HCT116 (cell line): ENCODE data around the gene CTIF. TPM values are rescaled to one million over a fixed set of nuclear protein-coding genes. Genes with fewer than 3 reads are reported as not detected.

Source experiments
- ATAC-seq: fragments of 200-7000 bp; cut with Tn5 transposase; 2 replicates; pipeline ENCODE4 v1.9.1; 2020; ENCODE audit warnings: mild to moderate bottlenecking, moderate library complexity
- BruUV-seq: library from RNA; stranded (reverse); fragments of 400-500 nt; replicated peaks from 2 replicates; lab custom pipeline; 2021; lab: Mats Ljungman, UMichigan
- CTCF ChIA-PET: fragments of 300-600 bp; sonication (Branson Sonifier 250); formaldehyde crosslinking; loops from one replicate; lab custom pipeline; 2021; ENCODE audit warnings: antibody characterized with exemption; lab: Charles Lee
- POLR2A ChIA-PET: fragments of 300-600, 350-600 bp; sonication (Branson Sonifier 250); formaldehyde crosslinking; loops from one replicate; lab custom pipeline; 2021; ENCODE audit warnings: antibody characterized with exemption; lab: Charles Lee
- RAD21 ChIA-PET, 2 experiments: fragments of 300-600 bp; sonication (Branson Sonifier 250); formaldehyde crosslinking; loops; one replicate each; lab custom pipeline; 2023; ENCODE audit warnings: low total read pairs in 2 of 2; ENCODE audit not compliant: uncharacterized antibody in 2 of 2, unreplicated experiment in 2 of 2, low non-redundant PET in 1 of 2; lab: Charles Lee
- DNase-seq: peaks from one replicate; pipeline ENCODE4 v3.0.0-alpha.2; 2010; ENCODE audit warnings: low read depth, low spot score
- H2AFZ ChIP-seq: fragments of 200-600 bp; shearing (Covaris generic), sonication (generic); 2 replicates; pipeline ENCODE4 v1.6.1; 2017; ENCODE audit warnings: low read depth, mixed run types, mixed read lengths, antibody characterized with exemption, low read length; ENCODE audit not compliant: poor library complexity, severe bottlenecking
- H3K27ac ChIP-seq: 2 replicates; pipeline ENCODE4 v1.5.1; 2012; ENCODE audit warnings: low read depth, low read length
- H3K27me3 ChIP-seq: fragments of 200-600 bp; sonication (generic); 2 replicates; pipeline ENCODE4 v1.6.1; 2016; ENCODE audit warnings: mixed run types, low read length, mixed read lengths; ENCODE audit not compliant: insufficient read depth
- H3K36me3 ChIP-seq, 2 experiments: fragments of 200-500 bp in 1 of 2; fragments of 200-600 bp in 1 of 2; sonication (Bioruptor generic) in 1 of 2; sonication (generic) in 1 of 2; 2 replicates each; pipeline versions ENCODE4 v1.5.1 to v1.6.1; 2014 to 2016; ENCODE audit warnings: low read length in 2 of 2, inconsistent platforms in 1 of 2, mixed read lengths in 1 of 2, mixed run types in 1 of 2; ENCODE audit not compliant: insufficient read depth in 2 of 2, control insufficient read depth in 1 of 2
- H3K4me1 ChIP-seq, 2 experiments: fragments of 200-600 bp in 1 of 2; sonication (generic) in 1 of 2; 2 replicates each; pipeline versions ENCODE4 v1.5.1 to v1.6.1; 2012 to 2017; ENCODE audit warnings: low read length in 2 of 2, inconsistent platforms in 1 of 2, mild to moderate bottlenecking in 1 of 2, mixed read lengths in 1 of 2, mixed run types in 1 of 2, moderate library complexity in 1 of 2; ENCODE audit not compliant: insufficient read depth in 2 of 2, control insufficient read depth in 1 of 2
- H3K4me2 ChIP-seq: fragments of 200-600 bp; sonication (generic); 2 replicates; pipeline ENCODE4 v1.6.1; 2017; ENCODE audit warnings: mixed run types, low read length, mixed read lengths
- H3K4me3 ChIP-seq, 2 experiments: fragments of 200-600 bp in 1 of 2; sonication (generic) in 1 of 2; replicated peaks in 1 of 2; 2 replicates each; pipeline ENCODE4 v1.5.1; 2011 to 2016; ENCODE audit warnings: low read length in 2 of 2, control low read depth in 1 of 2, low read depth in 1 of 2, mild to moderate bottlenecking in 1 of 2, mixed read lengths in 1 of 2, mixed run types in 1 of 2
- H3K79me2 ChIP-seq: fragments of 200-600 bp; sonication (generic); 2 replicates; pipeline ENCODE4 v1.6.1; 2017; ENCODE audit warnings: mild to moderate bottlenecking, mixed run types, low read length, moderate library complexity, mixed read lengths; ENCODE audit not compliant: insufficient read depth
- H3K9ac ChIP-seq: fragments of 200-600 bp; sonication (generic); 2 replicates; pipeline ENCODE4 v1.6.1; 2016; ENCODE audit warnings: low read length, mixed read lengths
- H3K9me2 ChIP-seq: fragments of 200-600 bp; sonication (generic), shearing (Covaris generic); 2 replicates; pipeline ENCODE4 v1.6.1; 2017; ENCODE audit warnings: mixed run types, mild to moderate bottlenecking, moderate library complexity; ENCODE audit not compliant: insufficient read depth
- H3K9me3 ChIP-seq, 2 experiments: fragments of 200-500 bp in 1 of 2; fragments of 200-600 bp in 1 of 2; sonication (Bioruptor generic) in 1 of 2; sonication (generic) in 1 of 2; 2 replicates each; pipeline ENCODE4 v1.6.1; 2014 to 2017; ENCODE audit warnings: low read length in 2 of 2, mixed read lengths in 2 of 2, inconsistent platforms in 1 of 2, low read depth in 1 of 2, mild to moderate bottlenecking in 1 of 2, mixed run types in 1 of 2, moderate library complexity in 1 of 2; ENCODE audit not compliant: control insufficient read depth in 1 of 2, insufficient read depth in 1 of 2
- H4K20me1 ChIP-seq: fragments of 200-600 bp; sonication (generic), shearing (Covaris generic); 2 replicates; pipeline ENCODE4 v1.6.1; 2017; ENCODE audit warnings: mixed run types, mild to moderate bottlenecking, moderate library complexity; ENCODE audit not compliant: insufficient read depth
- ELF1 ChIP-seq: IDR thresholded peaks from 2 replicates; pipeline ENCODE4 v1.6.1; 2012; ENCODE audit warnings: low read depth, borderline replicate concordance
- EZH2 ChIP-seq: fragments of 200-600 bp; sonication (generic); IDR thresholded peaks from 2 replicates; pipeline ENCODE4 v1.6.1; 2017; ENCODE audit warnings: antibody characterized with exemption, mixed run types
- EZH2phosphoT487 ChIP-seq: fragments of 200-600 bp; IDR thresholded peaks from 2 replicates; pipeline ENCODE4 v1.6.1; 2018; ENCODE audit warnings: antibody characterized with exemption, borderline replicate concordance
- intact Hi-C: fragments of 100-400 bp; cut with micrococcal nuclease; formaldehyde crosslinking; loops from 2 replicates; pipeline ENCODE4 v1.10.0; 2022
- total RNA-seq: library from RNA; stranded (reverse); gene quantifications from one replicate; pipeline ENCODE4 v1.2.1, GENCODE V29; 2021; ENCODE audit not compliant: unreplicated experiment
- TF ChIP-seq, protein P1 (sequence below): IDR thresholded peaks from 2 replicates; pipeline ENCODE4 v1.6.1; 2012; ENCODE audit warnings: low read depth
- TF ChIP-seq, protein P2 (sequence below), 3 experiments: fragments of 200-600 bp in 1 of 3; sonication (generic) in 1 of 3; IDR thresholded peaks in 2 of 3; conservative IDR thresholded peaks in 1 of 3; 2 replicates each; pipeline ENCODE4 v1.5.1; 2012 to 2017; ENCODE audit warnings: low read depth in 2 of 3, low read length in 2 of 3, antibody characterized with exemption in 1 of 3, borderline replicate concordance in 1 of 3, control low read depth in 1 of 3, mild to moderate bottlenecking in 1 of 3, mixed read lengths in 1 of 3, mixed run types in 1 of 3, moderate library complexity in 1 of 3; ENCODE audit not compliant: insufficient read depth in 1 of 3

CTIF gene
- total RNA-seq, 1 experiment from 2014 or later = 19.7 TPM

DNA sequence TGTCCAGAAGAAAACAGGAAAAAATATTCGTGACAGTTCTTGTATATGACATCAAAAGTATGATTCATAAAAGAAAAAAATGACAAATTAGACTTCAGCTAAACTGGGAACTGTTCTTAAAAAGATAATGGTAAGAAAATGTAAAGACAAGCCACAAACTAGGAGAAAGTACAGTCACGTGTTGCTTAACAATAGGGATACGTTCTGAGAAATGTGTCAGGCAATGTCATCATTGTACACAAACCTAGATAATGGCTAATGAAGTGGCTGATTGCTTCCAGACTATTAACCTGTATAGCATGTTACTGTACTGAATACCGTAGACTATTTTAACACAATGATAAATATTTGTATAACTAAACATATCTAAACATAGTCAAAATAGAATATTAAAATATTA lies 35.9 kb upstream of the CTIF start:
- no peak for ATAC-seq
- H3K27ac ChIP-seq = no peak overlapping the region
- RAD21 ChIA-PET = no interaction called here

More for the DNA sequence above, 35.9 kb upstream of the CTIF start:
- Histone ChIP-seq H3K4me1 (no peaks in the 10 kb centered on the region), H3K79me2 (no peaks in the 10 kb centered on the region), H2AFZ (no peak overlapping the region), H3K9me2 (no peaks in the 10 kb centered on the region), H3K27me3 (no peaks in the 10 kb centered on the region), H3K9me3 (no peaks in the 10 kb centered on the region; a peak in 1 of 4 replicates), H3K9ac (no peak overlapping the region), H3K4me3 (no peak overlapping the region), H3K36me3 (no peaks in the 10 kb centered on the region), H4K20me1 (no peaks in the 10 kb centered on the region), H3K4me2 (no peak overlapping the region)
- POLR2A ChIA-PET = interaction anchor here (0.6 kb wide), 1 partner anchor 144 kb away, joined by 7 read pairs; no protein-coding TSS in a partner anchor
- DNase-seq = no peak
- CTCF ChIA-PET = no interaction called here
- intact Hi-C loops = no loop called here
- no TSS peak for BruUV-seq
- no peak for TF ChIP-seq EZH2phosphoT487
- no peak for TF ChIP-seq EZH2
- TF ChIP-seq, protein P1, sequence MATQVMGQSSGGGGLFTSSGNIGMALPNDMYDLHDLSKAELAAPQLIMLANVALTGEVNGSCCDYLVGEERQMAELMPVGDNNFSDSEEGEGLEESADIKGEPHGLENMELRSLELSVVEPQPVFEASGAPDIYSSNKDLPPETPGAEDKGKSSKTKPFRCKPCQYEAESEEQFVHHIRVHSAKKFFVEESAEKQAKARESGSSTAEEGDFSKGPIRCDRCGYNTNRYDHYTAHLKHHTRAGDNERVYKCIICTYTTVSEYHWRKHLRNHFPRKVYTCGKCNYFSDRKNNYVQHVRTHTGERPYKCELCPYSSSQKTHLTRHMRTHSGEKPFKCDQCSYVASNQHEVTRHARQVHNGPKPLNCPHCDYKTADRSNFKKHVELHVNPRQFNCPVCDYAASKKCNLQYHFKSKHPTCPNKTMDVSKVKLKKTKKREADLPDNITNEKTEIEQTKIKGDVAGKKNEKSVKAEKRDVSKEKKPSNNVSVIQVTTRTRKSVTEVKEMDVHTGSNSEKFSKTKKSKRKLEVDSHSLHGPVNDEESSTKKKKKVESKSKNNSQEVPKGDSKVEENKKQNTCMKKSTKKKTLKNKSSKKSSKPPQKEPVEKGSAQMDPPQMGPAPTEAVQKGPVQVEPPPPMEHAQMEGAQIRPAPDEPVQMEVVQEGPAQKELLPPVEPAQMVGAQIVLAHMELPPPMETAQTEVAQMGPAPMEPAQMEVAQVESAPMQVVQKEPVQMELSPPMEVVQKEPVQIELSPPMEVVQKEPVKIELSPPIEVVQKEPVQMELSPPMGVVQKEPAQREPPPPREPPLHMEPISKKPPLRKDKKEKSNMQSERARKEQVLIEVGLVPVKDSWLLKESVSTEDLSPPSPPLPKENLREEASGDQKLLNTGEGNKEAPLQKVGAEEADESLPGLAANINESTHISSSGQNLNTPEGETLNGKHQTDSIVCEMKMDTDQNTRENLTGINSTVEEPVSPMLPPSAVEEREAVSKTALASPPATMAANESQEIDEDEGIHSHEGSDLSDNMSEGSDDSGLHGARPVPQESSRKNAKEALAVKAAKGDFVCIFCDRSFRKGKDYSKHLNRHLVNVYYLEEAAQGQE = no peak
- no peak for TF ChIP-seq ELF1
- TF ChIP-seq, protein P2, sequence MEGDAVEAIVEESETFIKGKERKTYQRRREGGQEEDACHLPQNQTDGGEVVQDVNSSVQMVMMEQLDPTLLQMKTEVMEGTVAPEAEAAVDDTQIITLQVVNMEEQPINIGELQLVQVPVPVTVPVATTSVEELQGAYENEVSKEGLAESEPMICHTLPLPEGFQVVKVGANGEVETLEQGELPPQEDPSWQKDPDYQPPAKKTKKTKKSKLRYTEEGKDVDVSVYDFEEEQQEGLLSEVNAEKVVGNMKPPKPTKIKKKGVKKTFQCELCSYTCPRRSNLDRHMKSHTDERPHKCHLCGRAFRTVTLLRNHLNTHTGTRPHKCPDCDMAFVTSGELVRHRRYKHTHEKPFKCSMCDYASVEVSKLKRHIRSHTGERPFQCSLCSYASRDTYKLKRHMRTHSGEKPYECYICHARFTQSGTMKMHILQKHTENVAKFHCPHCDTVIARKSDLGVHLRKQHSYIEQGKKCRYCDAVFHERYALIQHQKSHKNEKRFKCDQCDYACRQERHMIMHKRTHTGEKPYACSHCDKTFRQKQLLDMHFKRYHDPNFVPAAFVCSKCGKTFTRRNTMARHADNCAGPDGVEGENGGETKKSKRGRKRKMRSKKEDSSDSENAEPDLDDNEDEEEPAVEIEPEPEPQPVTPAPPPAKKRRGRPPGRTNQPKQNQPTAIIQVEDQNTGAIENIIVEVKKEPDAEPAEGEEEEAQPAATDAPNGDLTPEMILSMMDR (IDR thresholded peaks at IDR 0.05 in 2 of 3, conservative IDR thresholded peaks at IDR 0.05 in 1 of 3; ENCODE audit: borderline replicate concordance in 1 of 3, insufficient read depth in 1 of 3, low read depth in 2 of 3, low read length in 2 of 3) = no peak
